ENCODE results near the gene GRK3.

GRK3 gene

GRCh38 chr22:25729016-25729995 lies 164.8 kb downstream of the GRK3 start:
- no peak for DNase-seq (ENCODE audit: low spot score)
- in situ Hi-C loops (cut with MboI; ENCODE audit: low pct_unique_long_range_greater_than_20kb, low sequenced_read_pairs, unreplicated experiment) = no loop called here
- TF ChIP-seq CTCF (IDR thresholded peaks at IDR 0.05; ENCODE audit: extremely low read depth, insufficient read depth, missing control alignments) = no peak

- no peak for DNase-seq (ENCODE audit: low spot score)
- in situ Hi-C loops (cut with MboI; ENCODE audit: low pct_unique_long_range_greater_than_20kb, low sequenced_read_pairs, unreplicated experiment) = no loop called here
- TF ChIP-seq CTCF (IDR thresholded peaks at IDR 0.05; ENCODE audit: extremely low read depth, insufficient read depth, missing control alignments) = no peak
These were observed 171.2 kb downstream of the GRK3 start for GRCh38 chr22:25735650-25736049.

- TF ChIP-seq CTCF (IDR thresholded peaks at IDR 0.05; ENCODE audit: extremely low read depth, insufficient read depth, missing control alignments) = no peak
- DNase-seq (ENCODE audit: low spot score) = peak; percentile 12
- in situ Hi-C loops (cut with MboI; ENCODE audit: low pct_unique_long_range_greater_than_20kb, low sequenced_read_pairs, unreplicated experiment) = no loop called here
These were observed 172.0 kb downstream of the GRK3 start for GRCh38 chr22:25736378-25737011.

- no peak for TF ChIP-seq CTCF (IDR thresholded peaks at IDR 0.05; ENCODE audit: extremely low read depth, insufficient read depth, missing control alignments)
- no peak for DNase-seq (ENCODE audit: low spot score)
- in situ Hi-C loops (cut with MboI; ENCODE audit: low pct_unique_long_range_greater_than_20kb, low sequenced_read_pairs, unreplicated experiment) = no loop called here
These were observed 175.3 kb downstream of the GRK3 start for GRCh38 chr22:25739659-25740344.

GRCh38 chr22:25741692-25742626 lies 177.5 kb downstream of the GRK3 start, which contains the start of gene MYO18B:
MYO18B (plus strand) TSS chr22:25742188; CDS start chr22:25761093, 18,905 bp downstream.
- DNase-seq (ENCODE audit: low spot score) = no peak
- in situ Hi-C loops (cut with MboI; ENCODE audit: low pct_unique_long_range_greater_than_20kb, low sequenced_read_pairs, unreplicated experiment) = no loop called here
- TF ChIP-seq CTCF (IDR thresholded peaks at IDR 0.05; ENCODE audit: extremely low read depth, insufficient read depth, missing control alignments) = no peak

All from GM13977 (cell line).